Measurements from ENCODE around the gene CST9L. TPM values are rescaled to one million over a fixed set of nuclear protein-coding genes. Genes with fewer than 3 reads are reported as not detected.
A peak's percentile ranks its signal among the peaks of the same experiment; 100 is the strongest.

The CST9L gene
- polyA plus RNA-seq, 4 donors = not detected

DNA sequence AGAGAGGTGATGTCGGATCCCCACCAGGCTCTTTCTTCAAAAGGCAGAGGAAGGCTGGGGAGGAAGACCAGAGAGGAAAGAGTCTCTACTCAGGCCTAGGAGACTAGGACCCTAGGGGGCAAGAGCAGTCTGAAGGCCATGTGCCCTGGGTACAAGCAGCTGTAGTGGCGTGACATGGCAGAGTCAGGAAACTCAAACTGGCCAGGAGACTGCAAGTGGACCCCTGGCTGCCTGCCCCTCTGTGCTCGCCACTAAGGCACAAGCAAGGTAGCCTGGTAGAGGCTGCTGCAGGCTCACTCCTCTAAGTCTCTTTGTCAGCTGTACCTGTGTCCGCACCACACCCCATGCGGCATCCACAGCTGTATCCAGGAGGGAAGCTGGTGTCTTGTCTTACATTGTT, 19.9 kb downstream of the CST9L start:
- DNase-seq (ENCODE audit: low read depth in 4 of 4, low spot score in 3 of 4) = no peak

DNA sequence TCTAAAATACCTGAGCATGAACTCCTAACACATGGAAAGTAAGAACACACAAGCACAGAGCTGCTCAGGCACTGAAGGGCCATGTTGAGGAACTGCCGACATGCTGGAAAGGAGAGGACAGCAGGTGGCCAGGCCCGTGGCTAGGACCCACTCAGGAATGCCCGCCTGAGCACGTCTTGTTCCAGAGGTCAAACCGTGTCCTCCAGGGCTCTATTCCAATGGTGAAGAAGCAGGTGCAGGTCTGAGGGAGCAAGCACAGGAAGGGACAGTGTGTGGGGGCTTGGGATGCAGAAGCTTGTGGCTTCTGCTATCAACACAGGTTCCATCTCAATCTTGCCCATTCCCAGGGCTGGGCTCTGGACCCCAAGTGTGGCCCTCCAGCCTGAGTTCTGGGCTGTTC, 20.7 kb downstream of the CST9L start:
- no peak for DNase-seq (ENCODE audit: low read depth in 4 of 4, low spot score in 3 of 4)

DNA sequence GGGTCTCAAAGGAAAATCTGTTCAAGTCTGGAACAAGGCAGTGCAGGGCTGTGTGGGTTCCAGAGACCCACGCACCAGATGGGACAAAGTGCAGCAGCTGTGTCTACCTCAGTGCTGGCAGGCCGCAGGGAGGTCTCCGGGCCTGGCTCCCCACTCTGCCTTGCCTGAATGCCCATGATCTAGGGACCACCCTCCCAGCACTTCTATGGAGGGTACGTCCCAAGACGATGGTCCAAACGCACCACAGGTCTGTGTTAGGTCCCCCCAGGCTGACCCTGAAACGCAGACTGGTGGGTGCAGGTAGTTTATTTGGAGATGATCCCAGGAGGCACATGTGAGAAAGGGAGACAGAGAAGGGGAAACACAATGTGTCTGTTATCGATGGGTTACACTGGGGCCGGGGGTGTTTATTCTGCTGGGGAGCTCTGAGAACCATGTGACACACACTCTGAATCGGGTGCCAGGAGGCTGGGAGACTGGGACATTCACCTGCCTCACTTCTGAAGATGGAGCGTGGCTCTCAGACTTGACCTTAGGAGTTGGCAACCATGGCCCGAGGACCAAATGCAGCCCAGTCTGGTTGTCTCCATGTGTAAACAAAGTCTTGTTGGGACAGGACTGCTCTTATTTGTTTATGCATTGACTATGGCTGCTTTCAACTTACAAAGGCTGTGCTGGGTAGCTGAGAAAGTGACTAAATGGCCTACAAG, 21.7 kb downstream of the CST9L start:
- DNase-seq (ENCODE audit: low read depth in 4 of 4, low spot score in 3 of 4) = no peak

- no peak for DNase-seq (ENCODE audit: low read depth in 4 of 4, low spot score in 3 of 4)
Observed at GRCh38 chr20:23544133-23544532, 24.2 kb downstream of the CST9L start.

DNA sequence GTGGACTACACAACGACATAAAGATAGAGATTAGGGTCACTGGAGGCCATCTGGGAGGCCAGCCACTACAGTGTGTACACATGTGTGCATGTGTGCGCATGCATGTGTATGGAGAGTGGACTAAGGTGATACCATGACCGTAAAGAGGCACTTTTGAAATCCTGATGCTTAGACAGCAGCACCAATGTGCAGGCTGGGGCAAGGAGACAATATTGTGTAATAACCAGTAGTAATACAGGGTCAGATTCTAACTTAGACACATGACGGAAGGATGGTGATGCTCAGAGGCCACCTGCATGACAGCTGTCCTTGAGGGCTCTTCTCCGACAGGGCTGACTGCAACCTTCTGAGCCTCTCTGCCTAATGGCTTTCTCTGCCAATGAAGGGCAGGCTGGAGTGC, 25.5 kb downstream of the CST9L start:
- no peak for DNase-seq (ENCODE audit: low read depth in 4 of 4, low spot score in 3 of 4)

DNA sequence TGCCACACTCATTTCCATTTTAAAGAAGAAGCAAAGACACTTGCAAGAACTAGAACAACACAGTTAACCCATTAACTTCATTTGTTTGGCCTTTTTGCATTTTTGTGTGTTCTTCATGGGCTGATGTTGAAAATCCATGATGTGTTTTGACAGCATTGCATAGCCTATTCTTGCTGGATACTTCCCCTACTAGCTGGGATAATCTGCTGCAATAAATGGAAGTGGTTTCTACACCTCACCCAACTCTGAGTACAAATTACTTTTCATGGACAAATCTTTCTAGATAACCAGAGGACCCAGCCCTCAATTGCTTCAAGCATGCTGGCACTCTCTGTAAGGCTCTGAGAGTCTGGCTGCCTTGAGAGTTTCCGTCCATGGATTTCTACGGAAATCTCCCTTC, 26.5 kb downstream of the CST9L start:
- DNase-seq (ENCODE audit: low read depth in 4 of 4, low spot score in 3 of 4) = no peak

GRCh38 chr20:23541330-23541729, 27.0 kb downstream of the CST9L start:
- DNase-seq (ENCODE audit: low read depth in 4 of 4, low spot score in 3 of 4) = no peak

- DNase-seq (ENCODE audit: low read depth in 4 of 4, low spot score in 3 of 4) = no peak
Observed at GRCh38 chr20:23540624-23541023, 27.7 kb downstream of the CST9L start.

DNA sequence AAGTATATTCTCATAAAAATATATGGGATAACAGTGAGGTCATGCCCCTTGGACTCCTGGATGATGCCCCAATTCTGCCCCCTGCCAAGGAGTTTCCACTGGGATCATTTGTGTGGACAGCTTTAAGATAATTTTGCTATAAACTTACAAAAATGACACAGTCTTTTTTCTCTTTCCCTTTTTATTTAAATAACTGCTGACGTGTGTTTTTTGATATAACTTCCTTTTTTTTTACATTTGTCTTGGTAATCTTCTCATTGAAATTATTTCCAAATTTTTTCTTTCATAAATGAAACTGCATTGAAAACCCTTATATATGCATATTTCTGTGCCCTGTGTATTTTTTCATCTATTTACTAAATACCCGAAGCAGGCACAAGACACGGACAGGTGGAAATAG, 31.3 kb downstream of the CST9L start:
- DNase-seq (ENCODE audit: low read depth in 4 of 4, low spot score in 3 of 4) = no peak

DNA sequence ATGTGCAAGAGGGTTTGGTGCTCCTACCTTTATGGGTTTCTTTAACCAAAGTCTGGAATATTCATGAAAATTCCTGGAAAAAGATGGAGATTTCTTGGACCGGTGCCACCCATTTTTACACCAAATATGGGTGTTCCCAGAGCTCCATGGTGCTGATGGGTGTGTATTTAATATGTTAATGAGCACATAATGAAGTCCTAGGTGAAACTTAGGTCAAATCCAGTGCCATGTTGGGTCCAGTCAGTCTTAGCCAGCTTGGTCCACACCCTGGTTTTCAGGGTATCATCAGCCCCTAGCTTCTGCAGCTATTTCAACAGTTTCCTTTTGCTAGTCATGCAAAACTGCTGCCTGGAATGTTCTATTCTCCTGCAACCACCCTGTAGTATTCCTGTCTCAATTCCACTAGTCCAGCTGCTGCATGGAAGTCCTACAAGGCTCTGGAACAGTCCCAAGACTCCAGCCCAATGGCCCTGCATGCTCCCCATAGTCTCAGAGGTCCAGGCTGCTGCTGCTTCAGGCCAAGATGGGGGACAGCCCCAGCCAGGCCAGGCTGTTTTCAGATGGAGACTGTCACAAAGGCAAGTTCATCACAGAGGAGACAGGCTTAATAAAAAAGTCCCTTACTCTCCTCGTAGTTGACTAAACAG, 31.8 kb downstream of the CST9L start:
- DNase-seq (ENCODE audit: low read depth in 4 of 4, low spot score in 3 of 4) = no peak

DNA sequence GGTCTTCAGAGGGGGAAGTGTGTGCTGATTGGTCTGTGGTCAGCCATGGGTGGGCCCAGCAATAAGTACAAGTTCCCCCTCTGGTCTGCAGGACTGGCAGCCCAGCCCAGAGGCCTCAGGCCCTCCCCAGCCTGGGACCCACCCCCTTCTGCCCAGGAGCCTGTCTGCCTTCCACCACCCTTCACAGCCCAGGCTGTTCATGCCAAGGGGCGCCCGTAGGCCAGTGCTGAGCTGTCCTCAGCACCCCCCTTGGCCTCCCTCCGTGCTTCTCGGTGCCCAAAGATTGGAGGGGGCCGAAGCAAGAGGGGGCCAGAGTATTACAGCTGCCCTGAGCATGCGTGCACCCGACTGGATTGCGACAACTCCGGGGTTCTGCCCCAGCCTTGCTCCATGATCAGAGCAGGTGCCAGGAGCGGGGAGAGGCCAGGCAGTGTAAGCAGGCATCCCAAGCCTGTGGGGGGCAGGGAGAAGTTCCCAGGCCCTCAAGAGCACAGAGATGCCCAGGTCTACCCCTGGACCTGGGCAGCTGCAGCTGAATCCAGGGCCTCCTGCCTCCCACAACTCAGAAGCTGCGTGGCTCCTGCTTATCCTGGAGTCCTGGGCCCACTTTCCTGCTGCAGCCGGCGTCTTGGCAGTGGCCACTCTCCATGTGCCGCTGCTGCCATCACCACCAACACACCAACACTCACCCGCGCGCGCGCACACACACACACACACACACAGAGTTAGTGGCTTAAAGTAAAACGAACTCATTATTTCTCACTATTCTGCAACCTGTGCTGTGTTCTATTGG, 33.3 kb downstream of the CST9L start:
- DNase-seq (ENCODE audit: low read depth in 4 of 4, low spot score in 3 of 4) = no peak

- DNase-seq (ENCODE audit: low read depth in 4 of 4, low spot score in 3 of 4) = no peak
Observed at GRCh38 chr20:23533161-23533560, 35.1 kb downstream of the CST9L start.

- no peak for DNase-seq (ENCODE audit: low read depth in 4 of 4, low spot score in 3 of 4)
Observed at GRCh38 chr20:23532533-23532932, 35.8 kb downstream of the CST9L start.

GRCh38 chr20:23530937-23531567, 37.2 kb downstream of the CST9L start:
- DNase-seq (ENCODE audit: low read depth in 4 of 4, low spot score in 3 of 4) = no peak

DNA sequence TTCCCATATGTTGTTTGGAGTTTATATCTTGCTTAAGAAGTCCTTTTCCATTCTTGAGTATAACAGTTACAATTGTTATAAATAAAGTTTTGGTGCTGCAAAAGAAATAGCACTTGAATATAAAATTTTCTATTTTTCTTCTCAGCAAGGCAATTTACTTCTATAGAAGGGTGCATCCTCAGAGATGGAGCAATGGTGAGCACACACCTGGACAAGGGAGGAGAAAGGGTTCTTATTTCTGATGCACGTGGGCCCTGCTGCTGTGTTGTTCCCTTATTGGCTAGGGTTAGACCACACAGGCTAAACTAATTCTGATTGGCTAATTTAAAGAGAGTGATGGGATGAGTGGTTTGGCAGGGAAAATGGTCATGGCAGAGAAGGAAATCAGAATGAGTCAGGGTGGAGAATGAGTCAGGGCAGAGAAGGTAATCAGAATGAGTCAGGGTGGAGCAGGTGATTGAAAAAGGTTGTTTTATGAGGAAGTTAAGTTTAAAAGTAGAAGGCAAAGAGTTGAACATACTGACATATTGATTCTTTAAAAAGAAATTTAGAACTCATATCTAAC, 39.3 kb downstream of the CST9L start:
- no peak for DNase-seq (ENCODE audit: low read depth in 4 of 4, low spot score in 3 of 4)

DNA sequence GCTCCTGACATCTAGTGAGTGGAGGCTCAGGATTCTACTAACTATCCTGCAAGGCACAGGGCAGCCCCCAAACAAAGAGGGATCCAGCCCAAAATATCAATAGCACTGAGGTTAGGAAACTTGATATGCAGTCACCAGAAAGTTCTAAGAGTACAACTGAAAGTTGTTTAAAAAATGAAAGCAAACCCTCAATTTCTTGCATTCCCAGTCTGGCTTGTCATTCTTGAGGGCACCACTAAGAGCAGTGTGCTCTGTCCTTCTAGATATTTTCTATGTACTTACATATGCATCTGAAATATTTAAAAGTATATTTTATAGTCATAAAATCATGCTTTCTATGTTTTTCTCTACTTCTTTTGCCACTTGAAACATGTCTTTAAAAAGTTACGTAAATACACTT, 41.4 kb downstream of the CST9L start:
- no peak for DNase-seq (ENCODE audit: low read depth in 4 of 4, low spot score in 3 of 4)

DNA sequence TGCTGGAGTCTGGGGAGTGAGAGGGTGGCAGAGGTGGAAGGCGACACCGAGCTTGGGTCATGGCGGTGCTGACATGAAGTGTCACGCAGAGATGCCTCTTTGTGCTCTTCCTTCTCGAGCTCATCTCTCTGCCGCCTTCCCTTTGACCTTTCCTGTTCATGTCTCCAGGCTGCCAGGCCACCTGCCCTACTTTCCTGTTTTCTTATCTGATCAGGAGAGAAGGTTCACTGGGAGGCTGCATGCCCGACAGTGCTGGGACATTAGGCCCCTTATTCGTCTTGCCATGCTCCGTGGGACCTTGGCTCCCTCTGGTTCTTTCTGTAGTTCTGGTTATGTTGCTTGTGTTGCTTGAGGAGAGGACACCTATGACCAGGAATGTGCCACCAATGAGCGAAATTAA, 44.1 kb downstream of the CST9L start:
- no peak for DNase-seq (ENCODE audit: low read depth in 4 of 4, low spot score in 3 of 4)

GRCh38 chr20:23520185-23520584, 48.1 kb downstream of the CST9L start:
- peak in 1 of 4 donors; percentile 26 for DNase-seq (ENCODE audit: low read depth in 4 of 4, low spot score in 3 of 4)

DNA sequence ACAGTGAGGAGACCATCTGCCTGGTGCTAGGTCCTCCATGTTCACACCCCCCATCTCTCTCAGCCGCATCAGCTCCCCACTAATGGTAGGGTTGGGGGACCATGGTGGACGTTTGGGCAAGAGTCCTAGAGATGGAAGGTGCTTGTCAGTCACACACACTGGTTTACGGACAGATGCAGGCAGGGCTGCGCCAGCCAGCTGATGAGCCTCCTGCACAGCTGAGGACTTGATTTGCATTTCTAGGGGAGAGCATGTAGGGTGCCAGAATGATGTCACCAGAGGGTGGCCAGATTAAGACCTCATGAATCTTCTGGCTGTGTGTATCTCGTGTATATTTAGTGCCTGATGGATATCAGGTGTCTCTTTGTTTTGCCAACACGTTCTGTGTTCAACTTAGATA, 48.7 kb downstream of the CST9L start:
- DNase-seq (ENCODE audit: low read depth in 4 of 4, low spot score in 3 of 4) = no peak

- no peak for DNase-seq (ENCODE audit: low read depth in 4 of 4, low spot score in 3 of 4)
Observed at GRCh38 chr20:23517719-23518118, 50.6 kb downstream of the CST9L start.

All from left renal pelvis (tissue), 4 donors.